ENCODE data around the gene MDP1.

The MDP1 gene

GRCh38 chr14:24165785-24166184 lies 50.1 kb downstream of the MDP1 start:
- Histone ChIP-seq H3K9ac (ENCODE audit: low read length) (no peak overlapping the region), H3K36me3 (ENCODE audit: insufficient read depth, low read length) (peaks cover 56% of the 10 kb centered on the region; the same call in 1 of the 2 replicates), H3K4me3 (ENCODE audit: low read depth, low read length, poor library complexity, severe bottlenecking) (no peak overlapping the region), H2AFZ (ENCODE audit: low read length) (no peak overlapping the region), H3K4me2 (ENCODE audit: low read length) (no peak overlapping the region), H3K79me2 (ENCODE audit: insufficient read depth, low read length) (no peaks in the 10 kb centered on the region), H3K4me1 (ENCODE audit: insufficient read depth, low read length, severe bottlenecking) (peaks cover 14% of the 10 kb centered on the region), H3K9me3 (ENCODE audit: low read length) (no peaks in the 10 kb centered on the region), H4K20me1 (ENCODE audit: insufficient read depth, low read length) (no peaks in the 10 kb centered on the region), H3K9me2 (ENCODE audit: low read depth, low read length) (no peaks in the 10 kb centered on the region), H3K27ac (ENCODE audit: low read depth, low read length, poor library complexity, severe bottlenecking) (no peak overlapping the region), H3K27me3 (ENCODE audit: insufficient read depth, low read length) (no peaks in the 10 kb centered on the region), H3F3A (ENCODE audit: insufficient read depth, low read length) (no peaks in the 10 kb centered on the region)
- no peak for TF ChIP-seq CTCF (IDR thresholded peaks at IDR 0.05; ENCODE audit: low read length)
- TF ChIP-seq EZH2 (IDR thresholded peaks at IDR 0.05; ENCODE audit: borderline replicate concordance, low read length) = no peak

GRCh38 chr14:24164518-24164991 lies 51.3 kb downstream of the MDP1 start:
- Histone ChIP-seq H3K4me3 (ENCODE audit: low read depth, low read length, poor library complexity, severe bottlenecking) (no peak overlapping the region), H3K36me3 (ENCODE audit: insufficient read depth, low read length) (peaks cover 63% of the 10 kb centered on the region; the same call in 1 of the 2 replicates), H3K4me1 (ENCODE audit: insufficient read depth, low read length, severe bottlenecking) (peaks cover 17% of the 10 kb centered on the region), H3K9me2 (ENCODE audit: low read depth, low read length) (no peaks in the 10 kb centered on the region), H3K27me3 (ENCODE audit: insufficient read depth, low read length) (no peaks in the 10 kb centered on the region), H3K4me2 (ENCODE audit: low read length) (no peak overlapping the region), H3K27ac (ENCODE audit: low read depth, low read length, poor library complexity, severe bottlenecking) (no peak overlapping the region), H3K9ac (ENCODE audit: low read length) (no peak overlapping the region), H4K20me1 (ENCODE audit: insufficient read depth, low read length) (no peaks in the 10 kb centered on the region), H2AFZ (ENCODE audit: low read length) (no peak overlapping the region), H3F3A (ENCODE audit: insufficient read depth, low read length) (no peaks in the 10 kb centered on the region), H3K79me2 (ENCODE audit: insufficient read depth, low read length) (no peaks in the 10 kb centered on the region), H3K9me3 (ENCODE audit: low read length) (no peaks in the 10 kb centered on the region)
- no peak for TF ChIP-seq CTCF (IDR thresholded peaks at IDR 0.05; ENCODE audit: low read length)
